Epithelial cell of prostate (primary cell): ENCODE results near the gene CDC123.
"Not testable (repeated sequence)": the region's sequence is repeated elsewhere in the genome, so short reads cannot be mapped to it uniquely, and the experiment has no call there.

Experiments used
- DNase-seq: peaks from one replicate; pipeline ENCODE4 v3.0.0-alpha.2; 2011; ENCODE audit warnings: low read depth, low spot score
- H3K27ac ChIP-seq: fragments of 450-650 bp; 2 replicates; pipeline ENCODE4 v1.5.1; 2017; ENCODE audit warnings: mild to moderate bottlenecking

The CDC123 gene

DNA sequence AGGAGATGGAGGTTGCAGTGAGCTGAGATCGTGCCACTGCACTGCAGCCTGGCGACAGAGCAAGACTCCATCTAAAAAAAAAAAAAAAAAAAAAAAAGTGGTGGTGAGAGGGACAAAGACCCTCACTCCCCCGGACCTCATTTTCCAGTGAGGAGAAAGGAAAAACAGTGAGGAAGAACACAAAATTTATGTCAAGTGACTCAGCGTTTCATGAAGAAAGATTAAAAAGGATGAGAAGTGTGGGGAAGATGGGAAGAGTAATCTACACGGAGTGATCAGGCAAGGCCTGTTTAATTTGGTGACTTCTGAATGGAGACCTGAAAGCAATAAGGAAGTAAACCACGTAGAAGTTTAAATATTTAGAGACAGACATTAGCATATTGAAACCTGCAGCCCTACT lies 7.3 kb upstream of the CDC123 start:
- no peak for DNase-seq
- H3K27ac ChIP-seq, result no peak overlapping the region

DNA sequence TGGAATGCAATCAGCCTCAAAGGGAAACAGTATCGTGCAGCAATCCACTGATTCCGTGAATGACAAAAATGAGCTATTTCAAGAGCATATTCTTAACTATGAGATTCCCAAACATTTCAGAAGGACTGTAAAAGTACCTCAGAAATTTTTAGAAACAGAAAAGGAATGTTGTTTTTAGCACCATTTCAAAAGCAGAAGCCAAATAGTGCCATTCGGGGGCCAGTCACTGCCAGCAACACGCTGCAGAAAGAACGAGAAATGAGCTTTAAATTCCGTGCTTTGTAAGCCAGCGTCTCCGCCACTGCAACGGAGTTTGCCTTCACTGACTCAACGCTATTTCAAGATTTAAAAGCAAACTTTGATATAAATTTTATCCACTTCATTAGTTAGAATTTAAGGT lies 6.6 kb upstream of the CDC123 start:
- H3K27ac ChIP-seq, result no peak overlapping the region
- no peak for DNase-seq

DNA sequence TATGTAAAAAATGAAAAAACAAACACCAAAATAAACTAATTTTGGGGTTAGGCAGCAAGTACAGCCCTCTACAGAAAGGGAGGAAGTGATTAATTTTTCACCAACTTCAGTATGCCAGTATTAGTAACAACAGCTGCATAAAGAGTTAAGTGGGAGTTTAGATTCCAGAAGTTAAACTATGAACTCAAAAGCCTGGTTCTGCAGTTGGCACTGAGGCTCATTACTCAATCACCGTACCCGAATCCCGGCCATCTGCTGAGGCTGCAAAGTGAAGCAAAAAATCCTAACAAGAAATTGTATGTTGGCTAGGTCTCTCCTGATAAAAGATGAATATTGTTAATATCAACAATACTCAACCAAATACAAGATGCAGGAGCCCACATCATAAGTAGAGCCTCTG lies 4.3 kb upstream of the CDC123 start:
- DNase-seq, result no peak
- no peak overlapping the region for H3K27ac ChIP-seq

DNA sequence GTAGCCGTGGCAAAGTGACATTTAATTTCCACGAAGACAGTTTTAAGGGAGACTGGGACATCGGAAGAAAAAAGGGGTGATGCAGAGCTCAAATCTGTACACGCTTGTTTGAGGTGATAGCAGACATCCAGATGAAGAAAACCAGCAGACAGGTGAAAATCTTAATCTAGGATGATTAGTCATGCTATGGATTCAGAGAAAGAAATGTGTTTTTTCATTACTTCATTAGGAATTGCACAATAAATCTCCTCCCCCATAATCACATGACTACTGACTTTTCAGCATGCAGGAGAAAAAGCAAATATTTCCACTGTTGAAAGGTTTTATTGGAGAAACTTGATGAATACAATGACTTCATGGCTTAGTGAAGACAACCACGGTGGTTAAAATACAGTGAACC lies 2.8 kb upstream of the CDC123 start:
- DNase-seq, result peak; percentile 16
- peak overlapping the region; percentile 87 for H3K27ac ChIP-seq

DNA sequence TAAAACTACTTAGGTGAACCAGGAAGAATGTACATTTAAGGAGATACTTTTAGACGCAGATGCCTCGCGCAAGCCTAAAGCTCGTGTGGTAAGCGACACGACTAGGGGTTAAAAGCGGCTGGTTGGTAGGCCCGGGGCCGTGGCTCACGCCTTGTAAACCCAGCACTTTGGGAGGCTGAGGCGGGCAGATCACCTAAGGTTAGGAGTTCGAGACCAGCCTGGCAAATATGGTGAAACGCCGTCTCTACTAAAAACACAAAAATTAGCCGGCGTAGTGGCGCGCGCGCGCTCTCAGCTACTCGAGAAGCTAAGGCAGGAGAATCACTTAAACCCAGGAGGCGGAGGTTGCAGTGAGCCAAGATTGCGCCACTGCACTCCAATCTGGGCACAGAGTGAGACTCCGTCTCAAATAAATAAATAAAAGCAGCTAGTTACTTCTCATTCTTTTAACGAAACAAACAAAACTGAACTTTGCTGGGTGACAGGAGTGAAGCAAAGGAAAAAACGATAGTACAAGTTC lies 1.2 kb upstream of the CDC123 start:
- H3K27ac ChIP-seq, result peak overlapping the region; percentile 87
- DNase-seq, result no peak

DNA sequence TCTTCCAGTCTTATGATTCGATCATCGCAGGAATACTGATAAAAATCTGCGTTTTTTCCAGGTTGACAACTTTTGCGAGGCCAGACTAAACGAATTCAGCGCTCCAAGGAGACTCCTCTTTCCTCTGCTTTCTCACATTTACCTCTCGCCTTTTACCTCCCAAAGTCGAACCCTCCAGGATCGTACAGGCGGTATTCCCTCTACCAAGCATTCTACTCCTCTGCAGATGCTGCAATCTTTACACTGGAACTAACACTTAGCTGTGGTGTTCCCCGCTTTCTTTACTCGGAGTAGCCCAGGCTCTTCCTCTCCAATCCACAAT lies 746 bp upstream of the CDC123 start:
- DNase-seq, result no peak
- peak overlapping the region; percentile 87 for H3K27ac ChIP-seq

DNA sequence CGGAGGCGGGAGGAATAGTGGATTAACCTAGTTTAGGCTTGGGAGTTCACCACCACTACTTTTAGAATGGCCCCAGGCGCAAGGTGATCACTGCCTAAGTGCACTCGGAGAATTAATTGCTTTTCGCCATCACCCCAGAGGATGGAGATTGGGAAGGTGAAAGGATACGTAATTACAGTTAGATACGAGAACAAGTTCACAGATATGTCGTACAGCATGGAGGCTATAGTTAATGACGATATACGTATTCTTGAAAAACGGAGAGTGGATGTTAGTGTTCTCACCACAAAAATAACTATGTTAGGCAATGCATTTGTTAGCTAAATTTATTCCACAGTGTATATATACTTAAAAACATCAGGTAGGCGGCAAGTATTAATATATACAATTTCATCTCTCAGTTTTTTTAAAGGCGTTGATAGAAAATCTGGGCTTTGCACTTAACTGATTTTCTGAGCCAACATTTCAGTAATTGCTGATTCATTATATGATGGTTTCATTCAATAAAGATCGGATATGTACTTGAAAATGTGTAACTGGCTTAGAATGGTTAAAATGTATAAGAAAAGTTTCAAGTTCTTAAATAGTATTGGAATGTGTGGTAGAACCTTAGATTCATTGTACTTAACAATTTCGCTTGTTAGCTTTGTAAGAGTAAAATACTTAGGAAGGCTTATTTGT lies 683 bp downstream of the CDC123 start:
- DNase-seq, result no peak
- H3K27ac ChIP-seq, result peak overlapping the region; percentile 87

DNA sequence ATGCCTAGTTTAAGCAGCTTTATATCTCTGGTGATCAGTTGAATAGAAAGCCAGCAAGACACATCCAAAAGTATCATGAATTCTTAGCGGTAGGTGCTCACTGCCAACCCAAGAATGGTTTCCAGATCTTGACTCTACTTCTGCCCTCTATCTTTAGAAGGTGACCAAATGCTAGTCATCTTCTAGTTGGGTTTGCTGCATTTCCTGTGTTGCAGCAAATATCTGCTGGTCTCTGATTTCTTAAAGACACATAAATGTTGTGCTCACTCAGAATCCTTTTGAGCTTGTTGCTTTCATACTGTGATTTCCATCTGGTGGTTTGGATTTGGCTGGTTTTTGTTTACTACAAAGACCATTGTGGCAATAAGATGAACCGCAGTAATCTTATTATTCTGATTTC lies 2.2 kb downstream of the CDC123 start:
- H3K27ac ChIP-seq, result no peak overlapping the region
- DNase-seq, result no peak

DNA sequence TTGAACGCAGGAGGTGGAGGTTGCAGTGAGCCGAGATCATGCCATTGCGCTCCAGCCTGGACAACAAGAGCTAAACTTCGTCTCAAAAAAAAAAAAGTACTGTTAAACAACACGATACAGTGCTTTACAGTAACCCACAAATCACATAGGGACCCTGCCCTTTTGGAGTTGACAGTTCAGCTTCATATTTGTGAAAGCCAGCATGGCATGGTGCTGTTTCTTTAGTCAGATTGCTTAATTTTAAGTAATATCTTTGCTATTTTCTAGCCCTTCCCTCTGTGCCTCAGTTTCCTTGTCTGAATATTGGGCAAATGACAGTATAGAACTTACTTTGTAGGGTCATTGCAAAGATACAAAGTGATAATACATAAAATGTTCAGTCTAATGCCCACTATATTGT lies 4.9 kb downstream of the CDC123 start:
- no peak overlapping the region for H3K27ac ChIP-seq
- DNase-seq, result no peak

DNA sequence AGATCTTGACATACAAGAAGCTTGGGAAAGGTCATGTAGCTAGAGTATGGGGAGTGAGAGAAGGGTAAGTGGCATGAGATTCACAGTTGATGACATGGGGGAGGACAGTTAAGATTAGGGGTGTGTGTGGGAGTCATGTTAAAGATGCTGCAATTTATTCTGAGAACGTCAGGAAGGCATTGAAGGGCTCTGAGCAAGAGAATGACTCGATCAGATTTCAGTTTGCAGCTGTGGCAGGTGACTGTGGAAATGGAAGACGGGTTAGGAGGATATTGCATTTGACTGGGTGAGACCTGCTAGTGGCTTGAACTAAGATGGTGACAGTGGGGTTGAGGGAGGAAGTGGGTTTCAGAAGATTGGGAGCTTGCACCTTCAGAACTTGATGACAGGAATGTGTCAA lies 5.6 kb downstream of the CDC123 start:
- no peak overlapping the region for H3K27ac ChIP-seq
- no peak for DNase-seq

DNA sequence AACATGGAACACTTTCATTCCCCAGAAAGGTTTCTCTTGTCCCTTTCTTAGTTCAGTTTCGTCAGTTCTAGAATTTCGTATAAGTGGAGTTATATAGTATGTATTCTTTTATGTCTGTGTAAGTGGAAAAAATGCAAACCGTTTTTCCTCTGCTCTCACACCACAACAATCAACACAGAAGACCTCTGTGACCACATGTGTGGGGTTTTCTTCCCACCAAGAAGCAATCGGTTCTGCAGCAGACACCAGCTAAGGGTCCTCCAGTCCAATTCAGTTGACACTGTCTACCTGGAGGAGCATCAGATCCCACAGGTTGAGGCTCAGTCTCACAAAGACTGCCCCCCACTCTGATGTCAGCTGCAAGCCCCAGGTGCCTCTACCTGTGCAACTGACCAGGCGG lies 6.2 kb downstream of the CDC123 start:
- DNase-seq, result no peak
- no peak overlapping the region for H3K27ac ChIP-seq

DNA sequence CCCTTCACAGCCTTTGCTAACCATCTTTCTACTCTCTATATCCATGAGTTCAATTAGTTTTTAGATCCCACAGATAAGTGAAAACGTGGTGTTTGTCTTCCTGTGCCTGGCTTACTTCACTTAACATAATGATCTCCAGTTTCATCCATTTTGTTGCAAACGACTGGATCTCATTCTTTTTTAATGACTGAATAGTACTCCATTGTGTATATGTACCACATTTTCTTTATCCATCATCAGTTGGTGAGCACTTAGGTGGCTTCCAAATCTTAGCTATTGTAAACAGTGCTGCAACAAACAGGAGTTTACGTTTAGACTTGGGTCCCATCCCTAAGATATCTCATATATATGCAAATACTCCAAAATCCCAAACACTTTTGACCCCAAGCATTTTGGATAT lies 9.1 kb downstream of the CDC123 start:
- no peak overlapping the region for H3K27ac ChIP-seq
- no peak for DNase-seq

DNA sequence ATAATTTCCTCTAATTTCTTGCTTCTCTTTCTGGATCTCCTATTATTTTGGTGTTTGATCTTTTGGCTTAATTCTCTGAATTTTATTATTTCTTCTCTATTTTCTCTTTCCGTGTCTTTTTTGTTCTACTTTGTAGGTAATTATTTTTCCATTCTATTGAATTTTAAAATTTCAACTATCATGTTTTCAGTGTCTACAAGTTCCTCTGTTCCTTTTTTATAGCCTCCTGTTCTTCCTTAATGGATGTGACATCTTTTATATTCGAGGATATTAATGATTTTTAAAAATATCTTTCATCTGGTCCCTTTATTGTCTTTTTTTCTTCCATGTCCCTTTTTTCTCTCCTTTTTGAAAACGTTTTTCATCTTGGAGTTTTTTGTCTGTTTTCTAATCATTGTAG lies 11.1 kb downstream of the CDC123 start:
- DNase-seq, result no peak
- H3K27ac ChIP-seq, result no peak overlapping the region

DNA sequence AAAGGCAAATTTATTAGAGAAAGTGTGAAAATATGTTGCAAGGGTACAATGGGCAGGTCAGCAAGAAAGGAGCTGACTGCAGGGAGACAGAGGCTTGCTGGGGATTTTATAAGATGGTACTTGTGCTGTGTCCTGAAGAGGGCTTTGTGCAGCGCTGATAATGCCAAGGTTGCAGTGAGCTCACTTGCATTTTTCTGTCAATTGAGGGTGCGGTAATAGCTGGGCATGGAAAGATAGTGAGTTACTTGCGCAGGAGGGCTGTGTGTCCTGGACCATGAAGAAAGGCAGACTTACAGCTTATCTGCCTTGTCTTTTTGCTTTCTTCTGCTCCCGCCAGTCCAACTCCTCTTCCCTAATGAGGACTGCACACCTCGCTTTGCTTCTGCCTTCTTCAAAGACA lies 12.5 kb downstream of the CDC123 start:
- H3K27ac ChIP-seq, result no peak overlapping the region
- no peak for DNase-seq

DNA sequence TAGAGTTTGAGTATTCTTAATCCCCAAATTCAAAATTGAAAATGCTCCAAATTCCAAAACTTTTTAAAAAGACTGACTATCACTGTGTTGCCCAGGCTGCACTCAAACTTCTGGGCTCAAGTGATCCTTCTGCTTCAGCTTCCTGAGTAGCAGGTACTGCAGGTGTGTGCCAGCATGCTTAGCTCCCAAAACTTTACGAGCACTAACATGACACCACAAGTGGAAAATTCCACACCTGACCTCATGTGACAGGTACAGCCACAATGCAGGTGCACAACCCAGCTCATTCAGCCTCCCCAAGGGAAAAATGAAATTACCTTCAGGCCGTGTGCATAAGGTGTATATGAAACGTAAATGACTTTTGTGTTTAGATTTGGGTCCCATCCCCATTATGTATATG lies 16.5 kb downstream of the CDC123 start:
- DNase-seq, result no peak
- no peak overlapping the region for H3K27ac ChIP-seq

DNA sequence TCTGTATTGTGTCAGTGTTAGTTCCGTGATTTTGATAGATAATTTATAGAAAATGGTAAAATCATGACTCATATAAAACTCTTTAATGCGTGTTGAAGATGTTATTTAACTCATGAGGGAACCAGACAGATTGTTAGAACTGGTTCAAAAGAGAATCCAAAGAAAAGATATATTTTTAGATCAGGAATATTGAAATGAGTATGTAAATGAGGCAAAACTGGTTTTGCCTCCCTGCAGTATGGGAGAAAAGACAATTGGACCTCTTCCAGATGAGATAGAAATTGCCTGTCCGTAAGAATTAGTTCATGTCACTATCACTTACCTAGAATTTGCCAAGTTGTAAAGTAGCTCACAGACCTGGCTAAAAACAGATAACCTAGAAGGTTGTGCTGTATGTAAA lies 17.6 kb downstream of the CDC123 start:
- DNase-seq, result no peak
- no peak overlapping the region for H3K27ac ChIP-seq

DNA sequence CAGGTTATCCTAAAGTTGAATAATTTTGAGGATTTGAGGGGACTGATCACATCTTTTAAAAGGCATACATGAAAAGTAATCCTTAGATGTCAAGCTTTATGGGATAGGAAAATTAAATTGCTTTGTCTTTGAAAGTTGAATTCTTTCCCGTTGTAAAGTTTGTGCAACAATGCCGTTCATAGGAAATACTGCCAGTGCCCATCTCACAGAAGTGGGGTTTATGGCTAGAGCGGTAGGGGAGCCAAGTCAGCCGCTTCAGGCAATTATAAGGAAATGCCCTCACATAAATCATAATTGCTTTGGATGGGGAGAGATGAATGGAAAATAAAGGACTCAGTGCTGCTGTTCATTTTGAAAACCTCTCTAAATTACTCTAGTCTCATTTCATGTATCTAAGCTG lies 18.1 kb downstream of the CDC123 start:
- no peak overlapping the region for H3K27ac ChIP-seq
- no peak for DNase-seq

DNA sequence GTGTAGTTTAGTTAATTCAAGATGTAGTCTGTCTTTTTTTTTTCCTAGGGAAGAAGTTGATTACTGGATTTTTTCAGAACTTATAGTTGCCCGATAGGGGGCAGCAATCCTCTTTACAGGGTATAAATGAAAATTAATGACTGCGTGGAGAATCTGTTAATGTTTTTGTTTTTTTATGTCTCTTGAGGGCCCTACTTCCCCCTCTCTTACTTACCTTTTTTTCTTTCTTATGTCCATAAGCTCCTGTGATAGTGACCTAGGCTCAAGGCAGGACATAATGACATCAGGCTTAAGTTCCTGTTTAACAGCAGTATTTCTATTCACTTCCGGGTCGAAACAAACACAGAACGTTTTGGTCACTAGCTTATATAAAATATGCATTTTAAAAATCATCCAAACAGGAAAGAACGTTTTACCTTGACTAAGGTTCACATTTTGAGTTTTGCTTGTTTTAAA lies 18.8 kb downstream of the CDC123 start:
- no peak for DNase-seq
- H3K27ac ChIP-seq, result no peak overlapping the region

DNA sequence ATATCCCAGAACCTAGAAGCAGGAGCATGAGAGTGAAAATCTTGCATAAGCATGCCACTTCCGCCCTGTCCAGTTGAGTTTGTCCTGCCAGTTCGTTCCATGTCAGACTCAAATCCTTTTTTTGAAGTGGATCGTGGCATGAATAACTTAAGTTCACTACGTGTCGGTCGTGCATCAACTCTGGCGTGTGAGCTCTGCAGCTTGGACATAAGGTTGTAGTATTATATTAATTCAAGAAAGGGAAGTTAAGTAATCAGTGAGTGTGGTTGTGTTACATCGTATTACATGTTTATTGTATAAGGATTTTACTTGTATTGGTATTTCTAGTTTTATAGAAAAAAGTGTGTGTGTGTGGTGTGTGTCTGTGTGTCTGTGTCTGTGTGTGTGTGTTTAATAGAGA lies 23.0 kb downstream of the CDC123 start:
- no peak for DNase-seq
- no peak overlapping the region for H3K27ac ChIP-seq

DNA sequence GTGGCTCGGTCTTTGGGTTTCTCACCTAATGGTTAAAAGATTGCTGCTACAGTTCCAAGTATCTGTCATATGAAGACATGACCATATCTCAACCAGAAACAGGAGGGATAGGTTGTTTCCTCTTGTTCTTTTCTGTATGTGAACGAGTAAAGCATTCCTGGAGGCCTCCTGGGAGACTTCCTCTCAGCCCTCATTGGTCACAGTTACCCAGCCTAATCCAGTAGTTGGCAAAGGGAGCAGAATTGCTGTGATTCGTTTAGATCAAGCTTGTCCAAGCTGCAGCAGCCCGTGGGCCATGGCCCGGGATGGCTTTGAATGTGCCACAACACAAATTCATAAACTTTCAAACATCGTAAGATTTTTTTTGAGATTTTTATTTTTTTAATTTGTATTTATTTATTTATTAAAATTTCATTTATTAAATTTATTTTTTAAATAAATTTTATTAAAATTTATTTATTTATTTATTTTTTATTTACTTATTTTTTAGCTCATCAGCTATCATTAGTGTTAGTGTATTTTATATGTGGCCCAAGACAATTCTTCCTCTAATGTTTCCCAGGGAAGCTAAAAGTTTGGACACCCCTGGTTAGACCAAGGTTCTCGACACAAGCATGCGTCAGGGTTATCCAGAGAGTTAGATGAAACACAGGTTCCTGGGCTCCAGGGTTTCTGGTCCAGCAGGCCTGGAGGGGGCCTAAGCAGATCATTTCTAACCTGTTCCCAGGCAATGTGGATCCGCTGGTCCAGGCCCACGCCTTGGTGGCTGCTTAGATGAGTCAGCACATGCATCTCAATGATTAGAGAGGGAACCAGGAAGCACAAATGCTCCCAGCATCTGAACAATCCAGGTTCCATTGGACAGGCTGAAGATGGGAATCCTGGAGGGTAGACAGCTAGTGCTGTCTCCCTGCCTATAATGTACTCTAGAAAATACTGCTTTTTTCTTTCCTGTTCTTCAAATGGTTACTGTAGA lies 25.6 kb downstream of the CDC123 start:
- peak overlapping the region; percentile 64 for H3K27ac ChIP-seq
- DNase-seq, result no peak

DNA sequence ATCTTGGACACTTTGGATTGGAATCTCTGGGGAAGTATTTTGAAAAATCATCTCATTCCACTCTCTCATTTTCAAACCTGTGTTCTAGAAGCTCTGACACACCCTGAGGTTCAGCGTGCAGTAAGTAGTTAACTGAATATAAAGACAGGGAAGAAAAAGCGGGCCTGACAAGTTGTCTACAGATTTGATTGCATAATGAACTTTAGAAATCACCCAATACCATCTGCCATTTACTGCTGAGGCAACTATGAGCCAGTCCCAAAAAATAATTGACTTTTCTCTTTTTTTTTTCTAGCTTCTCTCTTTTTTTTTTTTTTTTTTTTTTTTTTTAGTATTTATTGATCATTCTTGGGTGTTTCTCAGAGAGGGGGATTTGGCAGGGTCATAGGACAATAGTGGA lies 29.5 kb downstream of the CDC123 start:
- H3K27ac ChIP-seq, result no peak overlapping the region
- no peak for DNase-seq

DNA sequence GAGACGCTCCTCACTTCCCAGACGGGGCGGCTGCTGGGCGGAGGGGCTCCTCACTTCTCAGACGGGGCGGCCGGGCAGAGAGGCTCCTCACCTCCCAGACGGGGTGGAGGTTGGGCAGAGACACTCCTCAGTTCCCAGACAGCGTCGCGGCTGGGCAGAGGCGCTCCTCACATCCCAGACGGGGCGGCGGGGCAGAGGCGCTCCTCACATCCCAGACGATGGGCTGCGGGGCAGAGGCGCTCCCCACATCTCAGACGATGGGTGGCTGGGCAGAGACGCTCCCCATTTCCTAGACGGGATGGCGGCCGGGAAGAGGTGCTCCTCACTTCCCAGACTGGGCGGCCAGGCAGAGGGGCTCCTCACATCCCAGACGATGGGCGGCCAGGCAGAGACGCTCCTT lies 30.4 kb downstream of the CDC123 start:
- not testable (repeated sequence) for H3K27ac ChIP-seq, DNase-seq
